Trophoblast cell (in vitro differentiated cells and primary cell): ENCODE results near the gene DLL4.

ENCODE experiments used
- DNase-seq, 2 donors: peaks; one replicate each; pipeline ENCODE4 v3.0.0-alpha.2; 2016
- H2AFZ ChIP-seq: 2 replicates; pipeline ENCODE4 v1.6.1; 2013; ENCODE audit warnings: low read length, moderate library complexity, mild to moderate bottlenecking; ENCODE audit not compliant: insufficient read depth, poor library complexity
- H2AK5ac ChIP-seq: 2 replicates; pipeline ENCODE4 v1.6.1; 2013; ENCODE audit warnings: mild to moderate bottlenecking, low read length
- H2BK120ac ChIP-seq: 2 replicates; pipeline ENCODE4 v1.6.1; 2013; ENCODE audit warnings: low read length, mild to moderate bottlenecking, moderate library complexity; ENCODE audit not compliant: insufficient read depth, poor library complexity
- H2BK12ac ChIP-seq: 2 replicates; pipeline ENCODE4 v1.6.1; 2013; ENCODE audit warnings: mild to moderate bottlenecking, low read length, moderate library complexity
- H2BK5ac ChIP-seq: 2 replicates; pipeline ENCODE4 v1.6.1; 2013; ENCODE audit warnings: low read length, low read depth, moderate library complexity, mild to moderate bottlenecking; ENCODE audit not compliant: poor library complexity
- H3K14ac ChIP-seq: 2 replicates; pipeline ENCODE4 v1.6.1; 2013; ENCODE audit warnings: mild to moderate bottlenecking, low read length
- H3K18ac ChIP-seq: 2 replicates; pipeline ENCODE4 v1.6.1; 2013; ENCODE audit warnings: mild to moderate bottlenecking, low read length
- H3K23ac ChIP-seq: 2 replicates; pipeline ENCODE4 v1.6.1; 2013; ENCODE audit warnings: low read length
- H3K27ac ChIP-seq: 2 replicates; pipeline ENCODE4 v1.5.1; 2013; ENCODE audit warnings: low read depth, mild to moderate bottlenecking, inconsistent platforms, low read length, moderate library complexity
- H3K27me3 ChIP-seq: 2 replicates; pipeline ENCODE4 v1.6.1; 2013; ENCODE audit warnings: inconsistent platforms, mild to moderate bottlenecking, low read length, moderate library complexity; ENCODE audit not compliant: insufficient read depth
- H3K36me3 ChIP-seq, 2 experiments: 1 replicate in 1 of 2; 2 replicates in 1 of 2; pipeline ENCODE4 v1.6.1; 2013; ENCODE audit warnings: low read length in 2 of 2, mild to moderate bottlenecking in 2 of 2, moderate library complexity in 1 of 2; ENCODE audit not compliant: insufficient read depth in 2 of 2, control insufficient read depth in 1 of 2
- H3K4ac ChIP-seq: 2 replicates; pipeline ENCODE4 v1.6.1; 2013; ENCODE audit warnings: low read depth, mild to moderate bottlenecking, low read length, moderate library complexity
- H3K4me1 ChIP-seq, 2 experiments: 1 replicate in 1 of 2; 2 replicates in 1 of 2; pipeline ENCODE4 v1.6.1; 2013; ENCODE audit warnings: low read length in 2 of 2, mild to moderate bottlenecking in 2 of 2, moderate library complexity in 1 of 2; ENCODE audit not compliant: insufficient read depth in 2 of 2, control insufficient read depth in 1 of 2
- H3K4me2 ChIP-seq: 2 replicates; pipeline ENCODE4 v1.6.1; 2013; ENCODE audit warnings: inconsistent platforms, mild to moderate bottlenecking, low read length, moderate library complexity
- H3K4me3 ChIP-seq: 2 replicates; pipeline ENCODE4 v1.5.1; 2013; ENCODE audit warnings: mild to moderate bottlenecking, low read depth, low read length, inconsistent platforms
- H3K79me1 ChIP-seq: one replicate; pipeline ENCODE4 v1.6.1; 2013; ENCODE audit warnings: low read length
- H3K79me2 ChIP-seq: 2 replicates; pipeline ENCODE4 v1.6.1; 2013; ENCODE audit warnings: low read length, mild to moderate bottlenecking; ENCODE audit not compliant: control insufficient read depth, insufficient read depth, poor library complexity
- H3K9ac ChIP-seq: 2 replicates; pipeline ENCODE4 v1.6.1; 2013; ENCODE audit warnings: mild to moderate bottlenecking, low read length
- H3K9me3 ChIP-seq: 2 replicates; pipeline ENCODE4 v1.6.1; 2013; ENCODE audit warnings: low read depth, mild to moderate bottlenecking, control low read depth, inconsistent platforms, low read length; ENCODE audit not compliant: insufficient read depth
- H4K12ac ChIP-seq: 2 replicates; pipeline ENCODE4 v1.6.1; 2013; ENCODE audit warnings: low read depth, mild to moderate bottlenecking, low read length, moderate library complexity
- H4K8ac ChIP-seq: 2 replicates; pipeline ENCODE4 v1.6.1; 2013; ENCODE audit warnings: low read depth, mild to moderate bottlenecking, low read length, moderate library complexity
- H4K91ac ChIP-seq: one replicate; pipeline ENCODE4 v1.6.1; 2013; ENCODE audit warnings: low read depth, mild to moderate bottlenecking, low read length, moderate library complexity
- WGBS: extraction: QIAGEN DNeasy Blood & Tissue Kit; methylation state at CpG from one replicate; pipeline ENCODE4 v1.1.7; 2013; ENCODE audit warnings: missing lambda C conversion rate; ENCODE audit not compliant: insufficient read length, insufficient coverage; ENCODE audit errors: extremely low coverage; 5-methylcytosine and 5-hydroxymethylcytosine counted together

The DLL4 gene

GRCh38 chr15:40937762-40938535 is 8.8 kb downstream of the DLL4 start:
- Histone ChIP-seq H2BK120ac (no peak overlapping the region), H3K18ac (no peak overlapping the region), H3K4ac (no peak overlapping the region), H3K36me3 (no peaks in the 10 kb centered on the region), H3K9ac (no peak overlapping the region), H2AFZ (no peak overlapping the region), H2BK12ac (no peak overlapping the region), H4K8ac (no peak overlapping the region), H3K4me2 (no peak overlapping the region), H3K23ac (no peak overlapping the region), H3K27me3 (peaks cover 4% of the 10 kb centered on the region), H2AK5ac (no peak overlapping the region), H3K9me3 (peaks cover 1% of the 10 kb centered on the region), H2BK5ac (no peak overlapping the region), H3K4me1 (peaks cover 3 to 7% of the 10 kb centered on the region in 2 experiments), H3K27ac (no peak overlapping the region), H3K79me1 (peaks cover 5% of the 10 kb centered on the region), H3K14ac (no peak overlapping the region), H4K91ac (no peak overlapping the region), H4K12ac (no peak overlapping the region), H3K79me2 (peaks cover 3% of the 10 kb centered on the region), H3K4me3 (no peak overlapping the region)
- no CpG with 5 or more reads among the region's 19 CpGs for WGBS
- peak in 1 of 2 donors; percentile 44 for DNase-seq

GRCh38 chr15:40938536-40938870 is 9.4 kb downstream of the DLL4 start:
- H3K36me3 ChIP-seq, result no peaks in the 10 kb centered on the region
- H4K12ac ChIP-seq, result no peak overlapping the region
- H3K27me3 ChIP-seq, result peaks cover 4% of the 10 kb centered on the region
- peaks cover 1% of the 10 kb centered on the region for H3K9me3 ChIP-seq
- DNase-seq, result no peak
- no peak overlapping the region for H3K14ac ChIP-seq
- no peak overlapping the region for H3K23ac ChIP-seq
- no CpG with 5 or more reads among the region's 6 CpGs for WGBS
- no peak overlapping the region for H3K27ac ChIP-seq
- H4K91ac ChIP-seq, result no peak overlapping the region
- H2BK120ac ChIP-seq, result no peak overlapping the region
- H3K4me3 ChIP-seq, result no peak overlapping the region
- H3K4me2 ChIP-seq, result no peak overlapping the region
- no peak overlapping the region for H3K18ac ChIP-seq
- no peak overlapping the region for H2BK5ac ChIP-seq
- H2AFZ ChIP-seq, result no peak overlapping the region
- H2AK5ac ChIP-seq, result no peak overlapping the region
- no peak overlapping the region for H2BK12ac ChIP-seq
- H3K9ac ChIP-seq, result no peak overlapping the region
- no peak overlapping the region for H4K8ac ChIP-seq
- H3K4me1 ChIP-seq, result peaks cover 3 to 7% of the 10 kb centered on the region in 2 experiments
- peaks cover 3% of the 10 kb centered on the region for H3K79me2 ChIP-seq
- H3K4ac ChIP-seq, result no peak overlapping the region
- peaks cover 5% of the 10 kb centered on the region for H3K79me1 ChIP-seq

GRCh38 chr15:40940296-40940801 is 11.2 kb downstream of the DLL4 start:
- Histone ChIP-seq H3K4me3 (no peak overlapping the region), H2BK12ac (no peak overlapping the region), H3K14ac (no peak overlapping the region), H3K4me1 (peaks cover 3 to 7% of the 10 kb centered on the region in 2 experiments), H3K36me3 (no peaks in the 10 kb centered on the region), H3K9ac (no peak overlapping the region), H3K18ac (no peak overlapping the region), H4K12ac (no peak overlapping the region), H2BK120ac (no peak overlapping the region), H3K79me1 (peaks cover 5% of the 10 kb centered on the region), H4K8ac (no peak overlapping the region), H4K91ac (no peak overlapping the region), H2AFZ (no peak overlapping the region), H3K27ac (no peak overlapping the region), H3K23ac (no peak overlapping the region), H3K4me2 (no peak overlapping the region), H3K9me3 (peaks cover 1% of the 10 kb centered on the region), H3K79me2 (peaks cover 3% of the 10 kb centered on the region), H3K27me3 (peaks cover 4% of the 10 kb centered on the region), H3K4ac (no peak overlapping the region), H2AK5ac (no peak overlapping the region), H2BK5ac (no peak overlapping the region)
- DNase-seq, result no peak
- WGBS, result no CpG with 5 or more reads among the region's 15 CpGs

- H3K27me3 ChIP-seq, result peaks cover 4% of the 10 kb centered on the region
- H4K91ac ChIP-seq, result peak overlapping the region; percentile 39
- peaks cover 5% of the 10 kb centered on the region for H3K79me1 ChIP-seq
- peak overlapping the region; percentile 52 for H4K12ac ChIP-seq
- no peak overlapping the region for H3K9ac ChIP-seq
- peaks cover 1% of the 10 kb centered on the region for H3K9me3 ChIP-seq
- no peak for DNase-seq
- peak overlapping the region; percentile 77 for H4K8ac ChIP-seq
- H3K18ac ChIP-seq, result peak overlapping the region; percentile 0
- no peak overlapping the region for H2BK12ac ChIP-seq
- peaks cover 3 to 7% of the 10 kb centered on the region in 2 experiments for H3K4me1 ChIP-seq
- no peak overlapping the region for H3K4ac ChIP-seq
- WGBS, result no CpG with 5 or more reads among the region's 7 CpGs
- H3K14ac ChIP-seq, result no peak overlapping the region
- H2BK5ac ChIP-seq, result no peak overlapping the region
- peak overlapping the region; percentile 56 for H3K4me3 ChIP-seq
- H3K79me2 ChIP-seq, result peaks cover 3% of the 10 kb centered on the region
- no peak overlapping the region for H3K27ac ChIP-seq
- H3K23ac ChIP-seq, result no peak overlapping the region
- H2AK5ac ChIP-seq, result no peak overlapping the region
- peak overlapping the region; percentile 83 for H3K4me2 ChIP-seq
- H2AFZ ChIP-seq, result peak overlapping the region; percentile 73
- H2BK120ac ChIP-seq, result no peak overlapping the region
- no peaks in the 10 kb centered on the region for H3K36me3 ChIP-seq
Measured at GRCh38 chr15:40941068-40941527, 12.0 kb downstream of the DLL4 start.
